ENCODE data around the gene BMP6. TPM values are rescaled to one million over a fixed set of nuclear protein-coding genes. Genes with fewer than 3 reads are reported as not detected.

The BMP6 gene
- total and polyA plus RNA-seq, 2 of the 4 experiments (the other 2 are of a cell fraction), result 0.18 to 0.19 TPM

DNA sequence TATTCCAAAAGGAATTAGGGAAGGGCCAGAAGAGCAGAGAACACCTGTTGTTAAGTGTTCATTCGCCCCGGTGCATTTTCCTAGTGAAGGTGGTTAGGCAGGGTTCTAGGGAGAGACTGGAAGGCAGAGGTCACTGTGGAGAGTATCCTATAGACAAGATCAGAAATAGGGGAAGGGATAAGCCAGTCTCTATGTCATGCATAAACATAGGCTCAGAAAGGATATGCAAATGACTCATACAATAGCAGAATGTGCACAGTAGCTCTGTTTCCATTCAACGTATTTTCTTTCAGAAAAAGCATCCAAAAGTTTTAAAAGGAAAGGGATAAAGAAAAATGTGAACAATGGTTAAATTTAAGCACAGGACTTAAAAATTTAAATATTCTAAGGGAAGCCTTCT is 47.4 kb downstream of the BMP6 start:
- Histone ChIP-seq H4K5ac (ENCODE audit: low read depth, low read length) (no peak overlapping the region), H4K20me1 (ENCODE audit: insufficient read depth, low read length) (no peaks in the 10 kb centered on the region), H2BK5ac (ENCODE audit: low read depth, low read length, poor library complexity, severe bottlenecking) (no peak overlapping the region), H3K56ac (ENCODE audit: extremely low read depth, insufficient read depth, low read length) (no peak overlapping the region), H2AFZ (replicated peaks; ENCODE audit: low read length, poor library complexity) (no peak overlapping the region), H2BK120ac (ENCODE audit: low read depth, low read length) (no peak overlapping the region), H3K9me3 (ENCODE audit: control insufficient read depth, insufficient read depth, low read length) (no peaks in the 10 kb centered on the region), H3K14ac (replicated peaks; ENCODE audit: low read depth, low read length) (no peak overlapping the region), H3K4ac (ENCODE audit: low read depth, low read length) (no peak overlapping the region), H4K8ac (ENCODE audit: low read depth in 2 of 2, low read length in 2 of 2) (no peak overlapping the region), H3K4me1 (ENCODE audit: control insufficient read depth, insufficient read depth, low read length) (peaks cover 12% of the 10 kb centered on the region), H4K91ac (ENCODE audit: insufficient read depth, low read depth, low read length) (no peak overlapping the region), H3K4me2 (ENCODE audit: low read depth, low read length) (no peak overlapping the region), H2AK9ac (replicated peaks; ENCODE audit: low read depth, low read length, poor library complexity) (no peak overlapping the region), H3K27me3 (ENCODE audit: control insufficient read depth, insufficient read depth, low read length) (peaks cover 14% of the 10 kb centered on the region), H3K18ac (ENCODE audit: low read depth, low read length) (no peak overlapping the region), H3K27ac (ENCODE audit: insufficient read depth, low read length) (no peak overlapping the region), H2BK15ac (ENCODE audit: low read depth, low read length) (no peak overlapping the region), H3K23ac (ENCODE audit: low read depth, low read length) (no peak overlapping the region), H3K9me1 (ENCODE audit: insufficient read depth, low read length) (no peaks in the 10 kb centered on the region; the same call in 1 of the 2 replicates), H3K79me1 (ENCODE audit: low read depth in 1 of 2, low read length in 2 of 2) (no peaks in the 10 kb centered on the region), H2BK20ac (ENCODE audit: low read depth, low read length) (no peak overlapping the region), H3K9ac (ENCODE audit: low read depth, low read length) (no peak overlapping the region), H2AK5ac (ENCODE audit: low read depth, low read length) (no peak overlapping the region), H3K36me3 (ENCODE audit: control insufficient read depth, insufficient read depth, low read length) (no peaks in the 10 kb centered on the region), H3K4me3 (ENCODE audit: insufficient read depth, low read depth, low read length) (no peak overlapping the region)
- peak; percentile 58 for DNase-seq
- peak; percentile 93 for ATAC-seq (ENCODE audit: low read depth)
- in situ Hi-C loops (cut with MboI; ENCODE audit: low sequenced_read_pairs), result no loop called here
- no CpG with 5 or more reads among the region's 3 CpGs for WGBS, 2 experiments (ENCODE audit: extremely low coverage in 2 of 2, insufficient read length in 1 of 2)
- BruUV-seq (replicated peaks), result no TSS peak
- intact Hi-C loops (cut with micrococcal nuclease), result no loop called here
- POLR2A ChIA-PET (ENCODE audit: unreplicated experiment), result interaction anchor here (0.6 kb wide), 1 partner anchor 15 kb away, joined by 4 read pairs; no protein-coding TSS in a partner anchor
- dilution Hi-C loops (cut with HindIII; ENCODE audit: low sequenced_read_pairs, unreplicated experiment), result no loop called here
- TF ChIP-seq, protein P1, sequence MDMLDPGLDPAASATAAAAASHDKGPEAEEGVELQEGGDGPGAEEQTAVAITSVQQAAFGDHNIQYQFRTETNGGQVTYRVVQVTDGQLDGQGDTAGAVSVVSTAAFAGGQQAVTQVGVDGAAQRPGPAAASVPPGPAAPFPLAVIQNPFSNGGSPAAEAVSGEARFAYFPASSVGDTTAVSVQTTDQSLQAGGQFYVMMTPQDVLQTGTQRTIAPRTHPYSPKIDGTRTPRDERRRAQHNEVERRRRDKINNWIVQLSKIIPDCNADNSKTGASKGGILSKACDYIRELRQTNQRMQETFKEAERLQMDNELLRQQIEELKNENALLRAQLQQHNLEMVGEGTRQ (IDR thresholded peaks at IDR 0.05; ENCODE audit: low read depth, low read length), result no peak
- no peak for TF ChIP-seq MXI1 (IDR thresholded peaks at IDR 0.05; ENCODE audit: borderline replicate concordance, low read depth, low read length)
- TF ChIP-seq CEBPB (IDR thresholded peaks at IDR 0.05; ENCODE audit: low read depth, low read length), result no peak
- TF ChIP-seq BHLHE40 (IDR thresholded peaks at IDR 0.05; ENCODE audit: low read depth, low read length), result no peak
- no peak for TF ChIP-seq NFE2L2 (IDR thresholded peaks at IDR 0.05; ENCODE audit: low read depth, low read length)
- TF ChIP-seq SMC3 (IDR thresholded peaks at IDR 0.05; ENCODE audit: low read depth, low read length), result no peak
- TF ChIP-seq FOS (IDR thresholded peaks at IDR 0.05; ENCODE audit: low read depth, low read length), result peak; percentile 25; the same call in 1 of the 2 replicates
- TF ChIP-seq, protein P2, sequence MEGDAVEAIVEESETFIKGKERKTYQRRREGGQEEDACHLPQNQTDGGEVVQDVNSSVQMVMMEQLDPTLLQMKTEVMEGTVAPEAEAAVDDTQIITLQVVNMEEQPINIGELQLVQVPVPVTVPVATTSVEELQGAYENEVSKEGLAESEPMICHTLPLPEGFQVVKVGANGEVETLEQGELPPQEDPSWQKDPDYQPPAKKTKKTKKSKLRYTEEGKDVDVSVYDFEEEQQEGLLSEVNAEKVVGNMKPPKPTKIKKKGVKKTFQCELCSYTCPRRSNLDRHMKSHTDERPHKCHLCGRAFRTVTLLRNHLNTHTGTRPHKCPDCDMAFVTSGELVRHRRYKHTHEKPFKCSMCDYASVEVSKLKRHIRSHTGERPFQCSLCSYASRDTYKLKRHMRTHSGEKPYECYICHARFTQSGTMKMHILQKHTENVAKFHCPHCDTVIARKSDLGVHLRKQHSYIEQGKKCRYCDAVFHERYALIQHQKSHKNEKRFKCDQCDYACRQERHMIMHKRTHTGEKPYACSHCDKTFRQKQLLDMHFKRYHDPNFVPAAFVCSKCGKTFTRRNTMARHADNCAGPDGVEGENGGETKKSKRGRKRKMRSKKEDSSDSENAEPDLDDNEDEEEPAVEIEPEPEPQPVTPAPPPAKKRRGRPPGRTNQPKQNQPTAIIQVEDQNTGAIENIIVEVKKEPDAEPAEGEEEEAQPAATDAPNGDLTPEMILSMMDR (conservative IDR thresholded peaks at IDR 0.05; ENCODE audit: low read depth, low read length), result no peak
- CTCF ChIA-PET, result no interaction called here
